Gastrocnemius medialis (tissue), 4 donors: ENCODE results near the gene SLC12A7.

Experiments used
- POLR2A ChIP-seq, 2 donors: fragments of 450-650 bp; IDR thresholded peaks; one replicate each; pipeline ENCODE4 v1.6.1; 2017; ENCODE audit warnings: antibody characterized with exemption in 2 of 2, mild to moderate bottlenecking in 2 of 2, moderate library complexity in 2 of 2
- TF ChIP-seq, protein P1 (sequence below), 5 experiments: fragments of 450-650 bp in 3 of 5; fragments of 200-600 bp in 2 of 5; sonication (generic) in 2 of 5; IDR thresholded peaks in 4 of 5; conservative IDR thresholded peaks in 1 of 5; 1 replicate in 4 of 5; 2 replicates in 1 of 5; pipeline ENCODE4 v1.5.1; 2016 to 2019; ENCODE audit warnings: antibody characterized with exemption in 5 of 5, mild to moderate bottlenecking in 3 of 5, moderate library complexity in 3 of 5

DNA sequence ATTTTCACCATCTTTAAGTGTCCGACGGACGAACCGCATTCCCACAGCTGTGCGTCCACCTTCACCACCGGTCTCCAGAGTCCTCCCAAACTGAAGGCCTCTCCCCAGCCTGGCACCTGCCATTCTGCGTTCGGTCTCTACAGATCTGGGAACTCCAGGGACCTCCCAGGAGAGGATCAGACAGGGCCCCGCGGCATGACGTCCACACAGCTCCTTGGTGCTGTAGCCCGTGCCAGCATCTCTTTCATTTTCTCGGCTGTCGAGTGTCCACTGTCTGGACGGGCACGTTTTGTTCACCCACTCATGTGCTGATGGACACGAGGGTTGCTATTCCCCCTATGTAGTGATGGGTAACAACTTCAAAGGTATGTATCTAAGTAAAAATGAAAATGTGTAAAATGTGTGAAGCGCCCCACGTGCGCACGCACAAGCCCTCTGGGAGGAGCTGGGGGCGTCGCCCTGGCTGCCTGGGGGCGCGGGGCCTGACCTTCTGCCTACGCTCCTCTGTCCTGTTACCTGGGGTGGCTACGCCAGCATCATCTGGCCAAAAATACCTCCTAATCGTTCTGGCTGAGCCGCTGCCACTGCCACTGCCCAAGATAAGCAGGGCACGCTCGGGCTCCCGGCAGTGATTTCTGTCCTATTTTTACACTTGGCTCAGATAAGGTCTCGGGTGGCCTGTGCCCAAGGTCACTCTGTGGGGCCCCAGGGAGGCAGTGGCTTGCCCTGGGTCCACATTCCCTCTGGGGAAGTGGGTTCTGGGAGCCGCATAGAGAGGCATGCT is 10.8 kb upstream of the SLC12A7 start:
- TF ChIP-seq, protein P1, sequence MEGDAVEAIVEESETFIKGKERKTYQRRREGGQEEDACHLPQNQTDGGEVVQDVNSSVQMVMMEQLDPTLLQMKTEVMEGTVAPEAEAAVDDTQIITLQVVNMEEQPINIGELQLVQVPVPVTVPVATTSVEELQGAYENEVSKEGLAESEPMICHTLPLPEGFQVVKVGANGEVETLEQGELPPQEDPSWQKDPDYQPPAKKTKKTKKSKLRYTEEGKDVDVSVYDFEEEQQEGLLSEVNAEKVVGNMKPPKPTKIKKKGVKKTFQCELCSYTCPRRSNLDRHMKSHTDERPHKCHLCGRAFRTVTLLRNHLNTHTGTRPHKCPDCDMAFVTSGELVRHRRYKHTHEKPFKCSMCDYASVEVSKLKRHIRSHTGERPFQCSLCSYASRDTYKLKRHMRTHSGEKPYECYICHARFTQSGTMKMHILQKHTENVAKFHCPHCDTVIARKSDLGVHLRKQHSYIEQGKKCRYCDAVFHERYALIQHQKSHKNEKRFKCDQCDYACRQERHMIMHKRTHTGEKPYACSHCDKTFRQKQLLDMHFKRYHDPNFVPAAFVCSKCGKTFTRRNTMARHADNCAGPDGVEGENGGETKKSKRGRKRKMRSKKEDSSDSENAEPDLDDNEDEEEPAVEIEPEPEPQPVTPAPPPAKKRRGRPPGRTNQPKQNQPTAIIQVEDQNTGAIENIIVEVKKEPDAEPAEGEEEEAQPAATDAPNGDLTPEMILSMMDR (IDR thresholded peaks at IDR 0.05 in 4 of 5, conservative IDR thresholded peaks at IDR 0.05 in 1 of 5), result no peak
- TF ChIP-seq POLR2A (IDR thresholded peaks at IDR 0.05), result no peak
